ENCODE results near the gene CNTN5. TPM values are rescaled to one million over a fixed set of nuclear protein-coding genes. Genes with fewer than 3 reads are reported as not detected.

Gene CNTN5
- total RNA-seq, 1 donor from 2014 or later: 0.24 TPM

DNA sequence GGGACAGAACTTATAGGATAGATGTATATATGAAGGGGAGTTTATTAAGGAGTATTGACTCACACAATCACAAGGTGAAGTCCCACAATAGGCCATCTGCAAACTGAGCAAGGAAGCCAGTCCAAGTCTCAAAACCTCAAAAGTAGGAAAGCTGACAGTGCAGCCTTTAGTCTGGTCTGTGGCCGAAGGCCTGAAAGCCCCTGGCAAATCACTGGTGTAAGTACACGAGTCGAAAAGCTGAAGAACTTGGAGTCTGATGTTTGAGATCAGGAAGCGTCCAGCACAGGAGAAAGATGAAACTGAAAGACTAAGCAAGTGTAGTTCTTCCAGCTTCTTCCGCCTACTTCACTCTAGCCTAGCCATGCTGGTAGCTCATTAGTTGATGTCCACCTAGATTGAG is 866.7 kb downstream of the CNTN5 start:
- no peaks in the 10 kb centered on the region for H3K9me3 ChIP-seq
- DNase-seq (no peak), ATAC-seq (no peak)
- no peak overlapping the region for H3K27ac ChIP-seq
- no peak overlapping the region for H3K4me3 ChIP-seq
- no peaks in the 10 kb centered on the region for H3K27me3 ChIP-seq (ENCODE audit: low read depth)
- TF ChIP-seq, protein P1, sequence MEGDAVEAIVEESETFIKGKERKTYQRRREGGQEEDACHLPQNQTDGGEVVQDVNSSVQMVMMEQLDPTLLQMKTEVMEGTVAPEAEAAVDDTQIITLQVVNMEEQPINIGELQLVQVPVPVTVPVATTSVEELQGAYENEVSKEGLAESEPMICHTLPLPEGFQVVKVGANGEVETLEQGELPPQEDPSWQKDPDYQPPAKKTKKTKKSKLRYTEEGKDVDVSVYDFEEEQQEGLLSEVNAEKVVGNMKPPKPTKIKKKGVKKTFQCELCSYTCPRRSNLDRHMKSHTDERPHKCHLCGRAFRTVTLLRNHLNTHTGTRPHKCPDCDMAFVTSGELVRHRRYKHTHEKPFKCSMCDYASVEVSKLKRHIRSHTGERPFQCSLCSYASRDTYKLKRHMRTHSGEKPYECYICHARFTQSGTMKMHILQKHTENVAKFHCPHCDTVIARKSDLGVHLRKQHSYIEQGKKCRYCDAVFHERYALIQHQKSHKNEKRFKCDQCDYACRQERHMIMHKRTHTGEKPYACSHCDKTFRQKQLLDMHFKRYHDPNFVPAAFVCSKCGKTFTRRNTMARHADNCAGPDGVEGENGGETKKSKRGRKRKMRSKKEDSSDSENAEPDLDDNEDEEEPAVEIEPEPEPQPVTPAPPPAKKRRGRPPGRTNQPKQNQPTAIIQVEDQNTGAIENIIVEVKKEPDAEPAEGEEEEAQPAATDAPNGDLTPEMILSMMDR (IDR thresholded peaks at IDR 0.05): no peak
- no peaks in the 10 kb centered on the region for H3K36me3 ChIP-seq
- no peaks in the 10 kb centered on the region for H3K4me1 ChIP-seq
- intact Hi-C loops (cut with DNase I): no loop called here

DNA sequence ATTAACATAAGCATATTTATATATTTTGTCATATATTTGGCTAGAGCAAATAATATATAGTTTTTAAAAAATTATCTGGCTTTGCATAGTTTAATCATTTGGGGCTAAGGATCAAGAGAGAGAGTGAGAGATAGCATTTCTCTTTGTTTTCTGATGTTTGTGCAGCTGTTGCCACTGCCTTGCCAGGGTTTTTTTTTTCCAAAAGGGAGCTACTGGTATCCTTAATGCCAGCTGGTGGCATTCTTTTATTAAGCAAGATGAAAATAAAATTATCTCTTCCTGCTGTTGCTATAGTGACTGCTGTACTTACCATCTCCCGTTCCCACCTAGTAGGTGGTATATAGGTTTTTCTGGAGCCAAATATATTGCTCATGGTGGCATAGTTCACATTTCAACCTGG is 873.1 kb downstream of the CNTN5 start:
- no peak for ATAC-seq
- H3K9me3 ChIP-seq: peaks cover 4% of the 10 kb centered on the region
- no peak overlapping the region for H3K27ac ChIP-seq
- TF ChIP-seq, protein P1 (IDR thresholded peaks at IDR 0.05): no peak
- H3K4me1 ChIP-seq: no peaks in the 10 kb centered on the region
- H3K36me3 ChIP-seq: no peaks in the 10 kb centered on the region
- no peak for DNase-seq
- no peaks in the 10 kb centered on the region for H3K27me3 ChIP-seq (ENCODE audit: low read depth)
- H3K4me3 ChIP-seq: no peak overlapping the region
- intact Hi-C loops (cut with DNase I): no loop called here

DNA sequence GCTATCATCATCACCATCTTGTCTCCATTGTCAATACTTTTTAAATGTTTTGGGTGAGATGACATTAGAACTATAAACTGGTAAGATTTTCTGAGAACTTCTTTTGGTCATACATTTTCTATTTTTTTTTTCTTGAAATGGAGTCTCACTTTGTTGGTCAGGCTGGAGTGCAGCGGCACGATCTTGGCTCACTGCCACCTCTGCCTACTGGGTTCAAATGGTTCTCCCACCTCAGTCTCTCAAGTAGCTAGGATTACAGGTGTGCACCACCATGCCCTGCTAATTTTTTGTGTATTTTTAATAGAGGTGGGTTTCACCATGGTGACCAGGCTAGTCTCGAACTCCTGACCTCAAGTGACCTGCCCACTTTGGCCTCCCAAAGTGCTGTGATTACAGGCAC is 880.4 kb downstream of the CNTN5 start:
- no peaks in the 10 kb centered on the region for H3K9me3 ChIP-seq
- DNase-seq (no peak), ATAC-seq (no peak)
- H3K4me1 ChIP-seq: no peaks in the 10 kb centered on the region
- H3K27ac ChIP-seq: no peak overlapping the region
- H3K36me3 ChIP-seq: no peaks in the 10 kb centered on the region
- H3K27me3 ChIP-seq (ENCODE audit: low read depth): no peaks in the 10 kb centered on the region
- intact Hi-C loops (cut with DNase I): no loop called here
- TF ChIP-seq, protein P1 (IDR thresholded peaks at IDR 0.05): no peak
- no peak overlapping the region for H3K4me3 ChIP-seq

DNA sequence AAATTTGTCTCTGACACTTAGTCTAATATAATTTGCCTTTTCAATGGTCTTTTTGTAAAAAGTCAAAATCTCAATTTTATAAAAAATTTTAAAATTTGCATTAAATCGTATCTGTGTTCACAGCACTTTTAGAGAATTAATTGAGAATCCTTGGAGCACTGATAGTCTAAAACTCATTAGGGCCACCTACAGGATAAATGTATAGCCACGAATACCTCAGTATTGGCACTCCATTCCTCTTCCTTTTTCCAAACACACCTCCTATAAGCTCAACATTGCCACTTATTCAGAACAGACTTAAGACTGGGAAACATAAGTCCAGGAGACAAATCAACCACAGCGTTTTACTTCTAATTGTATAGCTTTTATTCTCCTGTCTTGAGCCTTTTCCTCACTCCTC is 890.4 kb downstream of the CNTN5 start:
- DNase-seq: no peak

DNA sequence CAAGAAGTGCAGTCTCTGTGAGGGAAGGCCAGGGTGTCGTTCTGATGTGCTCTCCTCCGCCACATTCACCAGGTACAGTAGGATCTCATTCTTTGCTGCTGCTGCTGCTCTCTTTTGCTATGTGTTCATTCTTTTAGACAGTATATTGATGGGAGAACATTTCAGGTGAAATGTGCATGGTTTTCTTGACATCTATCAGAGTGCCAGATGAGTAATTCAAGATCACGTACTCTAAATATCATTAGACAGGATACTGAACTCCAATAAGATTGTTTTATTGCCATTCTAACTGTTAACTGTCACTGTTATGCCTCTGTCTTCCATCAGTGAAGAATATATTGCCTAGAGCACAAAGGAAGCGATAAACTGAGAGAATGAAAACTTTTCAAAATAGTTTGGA is 895.3 kb downstream of the CNTN5 start:
- H3K4me3 ChIP-seq: no peak overlapping the region
- H3K27ac ChIP-seq: no peak overlapping the region
- ATAC-seq (no peak), DNase-seq (no peak)
- TF ChIP-seq, protein P1 (IDR thresholded peaks at IDR 0.05): no peak
- no peaks in the 10 kb centered on the region for H3K36me3 ChIP-seq
- no peaks in the 10 kb centered on the region for H3K4me1 ChIP-seq
- intact Hi-C loops (cut with DNase I): no loop called here
- no peaks in the 10 kb centered on the region for H3K27me3 ChIP-seq (ENCODE audit: low read depth)
- peaks cover 11% of the 10 kb centered on the region for H3K9me3 ChIP-seq

More for the DNA sequence above, 890.4 kb downstream of the CNTN5 start:
- TF ChIP-seq, protein P1 (IDR thresholded peaks at IDR 0.05): no peak
- Histone ChIP-seq H3K4me3 (no peak overlapping the region), H3K27me3 (ENCODE audit: low read depth) (no peaks in the 10 kb centered on the region), H3K9me3 (no peaks in the 10 kb centered on the region), H3K36me3 (no peaks in the 10 kb centered on the region), H3K27ac (no peak overlapping the region), H3K4me1 (no peaks in the 10 kb centered on the region)
- ATAC-seq: no peak
- intact Hi-C loops (cut with DNase I): no loop called here

DNA sequence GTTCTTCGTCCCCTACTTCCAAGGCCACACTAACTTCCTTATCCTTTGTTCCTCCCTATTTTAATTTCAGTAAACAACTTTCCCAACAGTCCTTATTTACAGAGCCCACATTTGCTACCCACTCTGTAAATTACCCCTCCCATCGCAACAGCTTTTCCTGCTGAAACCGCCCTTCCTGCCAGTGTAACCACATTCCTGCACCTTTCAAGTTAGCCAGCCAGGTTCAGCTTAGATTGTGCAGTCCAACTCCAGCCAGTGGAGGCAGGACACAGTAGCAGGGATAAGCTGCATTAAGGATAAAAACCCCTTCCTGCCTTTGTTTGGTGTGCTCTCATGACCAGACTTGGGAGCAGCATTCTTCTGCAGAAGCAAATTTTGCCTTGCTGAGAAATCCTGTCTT is 898.0 kb downstream of the CNTN5 start:
- H3K4me1 ChIP-seq: no peaks in the 10 kb centered on the region
- H3K27ac ChIP-seq: no peak overlapping the region
- H3K9me3 ChIP-seq: peaks cover 11% of the 10 kb centered on the region
- H3K27me3 ChIP-seq (ENCODE audit: low read depth): no peaks in the 10 kb centered on the region
- no peak overlapping the region for H3K4me3 ChIP-seq
- intact Hi-C loops (cut with DNase I): no loop called here
- H3K36me3 ChIP-seq: no peaks in the 10 kb centered on the region
- DNase-seq (no peak), ATAC-seq (no peak)
- TF ChIP-seq, protein P1 (IDR thresholded peaks at IDR 0.05): no peak

Data from lower lobe of right lung (tissue), 2 donors.